H9 (cell line): ENCODE results near the gene CASQ2. TPM values are rescaled to one million over a fixed set of nuclear protein-coding genes. Genes with fewer than 3 reads are reported as not detected.
A peak's percentile ranks its signal among the peaks of the same experiment; 100 is the strongest.

Experiments
- DNase-seq: peaks from one replicate; pipeline ENCODE4 v3.0.0-alpha.2; 2017
- H2AFZ ChIP-seq: one replicate; pipeline ENCODE4 v1.6.1; 2013; ENCODE audit warnings: mild to moderate bottlenecking, low read length, control low read depth, moderate library complexity
- H2AK5ac ChIP-seq: 2 replicates; pipeline ENCODE4 v1.6.1; 2013; ENCODE audit warnings: low read length, control low read depth, mixed read lengths; ENCODE audit not compliant: insufficient read length
- H2BK120ac ChIP-seq: one replicate; pipeline ENCODE4 v1.6.1; 2013; ENCODE audit warnings: low read depth, mild to moderate bottlenecking, low read length, control low read depth, inconsistent platforms; ENCODE audit not compliant: poor library complexity, severe bottlenecking
- H2BK12ac ChIP-seq: 2 replicates; pipeline ENCODE4 v1.6.1; 2013; ENCODE audit warnings: low read length, control low read depth, mixed read lengths, low read depth; ENCODE audit not compliant: insufficient read length
- H2BK15ac ChIP-seq: 2 replicates; pipeline ENCODE4 v1.6.1; 2013; ENCODE audit warnings: low read depth, low read length, control low read depth
- H2BK20ac ChIP-seq: one replicate; pipeline ENCODE4 v1.6.1; 2013; ENCODE audit warnings: low read depth, mild to moderate bottlenecking, low read length, control low read depth, inconsistent platforms; ENCODE audit not compliant: poor library complexity, severe bottlenecking
- H2BK5ac ChIP-seq: 2 replicates; pipeline ENCODE4 v1.6.1; 2013; ENCODE audit warnings: low read length, control low read depth, mixed read lengths; ENCODE audit not compliant: insufficient read length
- H3K14ac ChIP-seq: 2 replicates; pipeline ENCODE4 v1.6.1; 2013; ENCODE audit warnings: low read length, control low read depth; ENCODE audit not compliant: insufficient read depth
- H3K18ac ChIP-seq: 2 replicates; pipeline ENCODE4 v1.6.1; 2013; ENCODE audit warnings: low read depth, mild to moderate bottlenecking, mixed read lengths, low read length, control low read depth; ENCODE audit not compliant: insufficient read length
- H3K23ac ChIP-seq: 2 replicates; pipeline ENCODE4 v1.6.1; 2013; ENCODE audit warnings: low read length, control low read depth, mixed read lengths, low read depth; ENCODE audit not compliant: insufficient read length
- H3K23me2 ChIP-seq: 2 replicates; pipeline ENCODE4 v1.6.1; 2013; ENCODE audit warnings: low read depth, mild to moderate bottlenecking, mixed read lengths, low read length, control low read depth; ENCODE audit not compliant: insufficient read length, poor library complexity, severe bottlenecking
- H3K27ac ChIP-seq: 2 replicates; pipeline ENCODE4 v1.5.1; 2013; ENCODE audit warnings: low read length, control low read depth, mixed read lengths, low read depth; ENCODE audit not compliant: insufficient read length
- H3K27me3 ChIP-seq: 2 replicates; pipeline ENCODE4 v1.6.1; 2013; ENCODE audit warnings: low read length, control low read depth, inconsistent platforms; ENCODE audit not compliant: insufficient read depth
- H3K4ac ChIP-seq: 2 replicates; pipeline ENCODE4 v1.6.1; 2013; ENCODE audit warnings: low read depth, mild to moderate bottlenecking, control low read depth, inconsistent platforms, low read length, moderate library complexity
- H3K4me1 ChIP-seq: 2 replicates; pipeline ENCODE4 v1.6.1; 2013; ENCODE audit warnings: low read length, control low read depth, inconsistent platforms; ENCODE audit not compliant: insufficient read depth
- H3K4me2 ChIP-seq: 2 replicates; pipeline ENCODE4 v1.6.1; 2013; ENCODE audit warnings: low read length, control low read depth, mixed read lengths; ENCODE audit not compliant: insufficient read length, insufficient read depth
- H3K56ac ChIP-seq: 2 replicates; pipeline ENCODE4 v1.6.1; 2013; ENCODE audit warnings: low read depth, mild to moderate bottlenecking, mixed read lengths, low read length, control low read depth; ENCODE audit not compliant: insufficient read length
- H3K79me1 ChIP-seq: 2 replicates; pipeline ENCODE4 v1.6.1; 2013; ENCODE audit warnings: low read depth, mild to moderate bottlenecking, moderate library complexity, low read length, control low read depth, inconsistent platforms; ENCODE audit not compliant: insufficient read depth, poor library complexity, severe bottlenecking
- H3K79me2 ChIP-seq: 2 replicates; pipeline ENCODE4 v1.6.1; 2013; ENCODE audit warnings: low read length, control low read depth, inconsistent platforms; ENCODE audit not compliant: insufficient read depth
- H3K9ac ChIP-seq: 2 replicates; pipeline ENCODE4 v1.6.1; 2013; ENCODE audit warnings: low read length, control low read depth, mixed read lengths; ENCODE audit not compliant: insufficient read length; ENCODE audit errors: extremely low read depth
- H3K9me3 ChIP-seq: one replicate; pipeline ENCODE4 v1.6.1; 2013; ENCODE audit warnings: low read depth, low read length, inconsistent platforms; ENCODE audit not compliant: control insufficient read depth
- H3T11ph ChIP-seq: one replicate; pipeline ENCODE4 v1.6.1; 2013; ENCODE audit warnings: mild to moderate bottlenecking, low read length, control low read depth, inconsistent platforms
- H4K20me1 ChIP-seq: one replicate; pipeline ENCODE4 v1.6.1; 2013; ENCODE audit not compliant: control insufficient read depth, insufficient read length, insufficient read depth
- H4K5ac ChIP-seq: 2 replicates; pipeline ENCODE4 v1.6.1; 2013; ENCODE audit warnings: low read depth, mild to moderate bottlenecking, mixed read lengths, low read length, control low read depth; ENCODE audit not compliant: insufficient read length
- H4K8ac ChIP-seq: replicated peaks from 2 replicates; pipeline ENCODE4 v1.6.1; 2013; ENCODE audit warnings: low read length, control low read depth, mixed read lengths, low read depth; ENCODE audit not compliant: insufficient read length
- H4K91ac ChIP-seq: 2 replicates; pipeline ENCODE4 v1.6.1; 2013; ENCODE audit warnings: low read depth, mild to moderate bottlenecking, moderate library complexity, mixed read lengths, low read length, control low read depth; ENCODE audit not compliant: insufficient read length
- H3K27ac Mint-ChIP-seq, 3 experiments: 2 replicates in 2 of 3; 3 replicates in 1 of 3; pipeline ENCODE4 v1.8.0; 2020 to 2021; ENCODE audit warnings: mixed read lengths in 3 of 3, mild to moderate bottlenecking in 1 of 3, moderate library complexity in 1 of 3
- H3K27me3 Mint-ChIP-seq: 2 replicates; pipeline ENCODE4 v1.8.0; 2021; ENCODE audit warnings: low read depth, mild to moderate bottlenecking, moderate library complexity, mixed read lengths
- H3K36me3 Mint-ChIP-seq, 3 experiments: 2 replicates in 2 of 3; 3 replicates in 1 of 3; pipeline ENCODE4 v1.8.0; 2020 to 2021; ENCODE audit warnings: low read depth in 3 of 3, mixed read lengths in 3 of 3; ENCODE audit not compliant: insufficient read depth in 1 of 3
- H3K4me1 Mint-ChIP-seq, 2 experiments: 2 replicates each; pipeline ENCODE4 v1.8.0; 2020; ENCODE audit warnings: mixed read lengths in 2 of 2
- H3K4me3 Mint-ChIP-seq, 2 experiments: 2 replicates in 1 of 2; 3 replicates in 1 of 2; pipeline ENCODE4 v1.8.0; 2020 to 2021; ENCODE audit warnings: mild to moderate bottlenecking in 2 of 2, mixed read lengths in 2 of 2, moderate library complexity in 1 of 2
- H3K9me3 Mint-ChIP-seq, 2 experiments: 2 replicates in 1 of 2; 3 replicates in 1 of 2; pipeline ENCODE4 v1.8.0; 2020; ENCODE audit warnings: mild to moderate bottlenecking in 2 of 2, mixed read lengths in 2 of 2, moderate library complexity in 1 of 2
- WGBS: extraction: QIAGEN DNeasy Blood & Tissue Kit; methylation state at CpG from one replicate; pipeline ENCODE4 v1.1.7; 2013; ENCODE audit warnings: missing lambda C conversion rate, low lambda C conversion rate, mixed read lengths; ENCODE audit not compliant: insufficient read length; ENCODE audit errors: extremely low coverage; 5-methylcytosine and 5-hydroxymethylcytosine counted together
- total RNA-seq: library from RNA; stranded (reverse); gene quantifications from 2 replicates; pipeline ENCODE4 v1.2.1, GENCODE V29; 2021
- TF ChIP-seq, protein P1 (sequence below): fragments of 200-600 bp; sonication (generic); conservative IDR thresholded peaks from 3 replicates; pipeline ENCODE4 v1.8.0; 2021; ENCODE audit warnings: antibody characterized with exemption, mild to moderate bottlenecking

Gene CASQ2
- total RNA-seq, 1 experiment from 2014 or later = not detected

GRCh38 chr1:115676498-115677181 is 91.9 kb downstream of the CASQ2 start:
- H3K27ac Mint-ChIP-seq = peak overlapping the region in 2 of 3 experiments; percentile 54 to 90; a peak in 3 of 7 replicates

More at GRCh38 chr1:115676498-115677181, 91.9 kb downstream of the CASQ2 start:
- H4K91ac ChIP-seq = no peak overlapping the region
- no peak overlapping the region for H2BK12ac ChIP-seq
- H3K4me1 Mint-ChIP-seq = peaks cover 4 to 12% of the 10 kb centered on the region in 2 experiments
- no peaks in the 10 kb centered on the region for H3K27me3 ChIP-seq
- H2AFZ ChIP-seq = no peak overlapping the region
- peak overlapping the region; percentile 66; the same call in 1 of the 2 replicates for H3K14ac ChIP-seq
- no peaks in the 10 kb centered on the region for H3K79me1 ChIP-seq
- no peak overlapping the region for H2AK5ac ChIP-seq
- no peaks in the 10 kb centered on the region for H3K9me3 ChIP-seq
- TF ChIP-seq, protein P1, sequence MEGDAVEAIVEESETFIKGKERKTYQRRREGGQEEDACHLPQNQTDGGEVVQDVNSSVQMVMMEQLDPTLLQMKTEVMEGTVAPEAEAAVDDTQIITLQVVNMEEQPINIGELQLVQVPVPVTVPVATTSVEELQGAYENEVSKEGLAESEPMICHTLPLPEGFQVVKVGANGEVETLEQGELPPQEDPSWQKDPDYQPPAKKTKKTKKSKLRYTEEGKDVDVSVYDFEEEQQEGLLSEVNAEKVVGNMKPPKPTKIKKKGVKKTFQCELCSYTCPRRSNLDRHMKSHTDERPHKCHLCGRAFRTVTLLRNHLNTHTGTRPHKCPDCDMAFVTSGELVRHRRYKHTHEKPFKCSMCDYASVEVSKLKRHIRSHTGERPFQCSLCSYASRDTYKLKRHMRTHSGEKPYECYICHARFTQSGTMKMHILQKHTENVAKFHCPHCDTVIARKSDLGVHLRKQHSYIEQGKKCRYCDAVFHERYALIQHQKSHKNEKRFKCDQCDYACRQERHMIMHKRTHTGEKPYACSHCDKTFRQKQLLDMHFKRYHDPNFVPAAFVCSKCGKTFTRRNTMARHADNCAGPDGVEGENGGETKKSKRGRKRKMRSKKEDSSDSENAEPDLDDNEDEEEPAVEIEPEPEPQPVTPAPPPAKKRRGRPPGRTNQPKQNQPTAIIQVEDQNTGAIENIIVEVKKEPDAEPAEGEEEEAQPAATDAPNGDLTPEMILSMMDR = no peak
- no peak for DNase-seq
- H2BK120ac ChIP-seq = peak overlapping the region; percentile 53
- H3K27ac ChIP-seq = no peak overlapping the region
- H2BK15ac ChIP-seq = no peak overlapping the region
- H3K9ac ChIP-seq = no peak overlapping the region
- no peak overlapping the region for H4K5ac ChIP-seq
- 0 out of 2 replicates have a peak overlapping the region, but pooled peaks have one; percentile 64 for H3K4ac ChIP-seq
- no peak overlapping the region for H3K4me3 Mint-ChIP-seq
- peaks cover 0 to 6% (median 3%) of the 10 kb centered on the region in 3 experiments; a peak in 6 of 7 replicates for H3K36me3 Mint-ChIP-seq
- H3K18ac ChIP-seq = peak overlapping the region; percentile 79
- H3K56ac ChIP-seq = no peak overlapping the region
- H3K79me2 ChIP-seq = no peaks in the 10 kb centered on the region
- H3K27me3 Mint-ChIP-seq = no peaks in the 10 kb centered on the region
- no peaks in the 10 kb centered on the region for H4K20me1 ChIP-seq
- no peaks in the 10 kb centered on the region for H3K9me3 Mint-ChIP-seq
- H3K4me1 ChIP-seq = no peaks in the 10 kb centered on the region
- H3K23me2 ChIP-seq = no peaks in the 10 kb centered on the region
- WGBS = no CpG with 5 or more reads among the region's 7 CpGs
- no peak overlapping the region for H2BK20ac ChIP-seq
- no peak overlapping the region for H3K23ac ChIP-seq
- H3T11ph ChIP-seq = no peak overlapping the region
- H4K8ac ChIP-seq = no peak overlapping the region
- no peak overlapping the region for H2BK5ac ChIP-seq
- H3K4me2 ChIP-seq = no peak overlapping the region
